ENCODE measurements around the gene MYO6. TPM values are rescaled to one million over a fixed set of nuclear protein-coding genes. Genes with fewer than 3 reads are reported as not detected.

MYO6 gene
- total RNA-seq, 2 donors from 2014 or later = 3.6 to 5.9 TPM

- H3K36me3 ChIP-seq = peaks cover 22% of the 10 kb centered on the region
- no peak for DNase-seq (ENCODE audit: low spot score)
- H3K4me3 ChIP-seq = no peak overlapping the region
- H3K27ac ChIP-seq = no peak overlapping the region
- no peaks in the 10 kb centered on the region for H3K27me3 ChIP-seq
- no peaks in the 10 kb centered on the region for H3K9me3 ChIP-seq
- TF ChIP-seq CTCF (IDR thresholded peaks at IDR 0.05) = no peak
- no peaks in the 10 kb centered on the region for H3K4me1 ChIP-seq
Observed at GRCh38 chr6:75863784-75864183, 114.7 kb downstream of the MYO6 start.

- peaks cover 22% of the 10 kb centered on the region for H3K36me3 ChIP-seq
- no peak for DNase-seq (ENCODE audit: low spot score)
- no peak for TF ChIP-seq CTCF (IDR thresholded peaks at IDR 0.05)
- no peaks in the 10 kb centered on the region for H3K4me1 ChIP-seq
- H3K27me3 ChIP-seq = no peaks in the 10 kb centered on the region
- H3K27ac ChIP-seq = no peak overlapping the region
- H3K9me3 ChIP-seq = no peaks in the 10 kb centered on the region
- H3K4me3 ChIP-seq = no peak overlapping the region
Observed at GRCh38 chr6:75864446-75864845, 115.4 kb downstream of the MYO6 start.

GRCh38 chr6:75870389-75870788 lies 121.3 kb downstream of the MYO6 start:
- DNase-seq (ENCODE audit: low spot score) = no peak

GRCh38 chr6:75874224-75874623 lies 125.2 kb downstream of the MYO6 start:
- no peak overlapping the region for H3K27ac ChIP-seq
- no peaks in the 10 kb centered on the region for H3K4me1 ChIP-seq
- peaks cover 7% of the 10 kb centered on the region for H3K36me3 ChIP-seq
- H3K4me3 ChIP-seq = no peak overlapping the region
- no peak for DNase-seq (ENCODE audit: low spot score)
- H3K9me3 ChIP-seq = no peaks in the 10 kb centered on the region
- no peaks in the 10 kb centered on the region for H3K27me3 ChIP-seq
- TF ChIP-seq CTCF (IDR thresholded peaks at IDR 0.05) = no peak

More at GRCh38 chr6:75870389-75870788, 121.3 kb downstream of the MYO6 start:
- Histone ChIP-seq H3K9me3 (no peaks in the 10 kb centered on the region), H3K36me3 (peaks cover 19% of the 10 kb centered on the region), H3K27ac (no peak overlapping the region), H3K4me3 (no peak overlapping the region), H3K4me1 (no peaks in the 10 kb centered on the region), H3K27me3 (no peaks in the 10 kb centered on the region)
- TF ChIP-seq CTCF (IDR thresholded peaks at IDR 0.05) = no peak

GRCh38 chr6:75876152-75876551 lies 127.1 kb downstream of the MYO6 start:
- Histone ChIP-seq H3K4me3 (no peak overlapping the region), H3K36me3 (peaks cover 8% of the 10 kb centered on the region)

More at GRCh38 chr6:75876152-75876551, 127.1 kb downstream of the MYO6 start:
- DNase-seq (ENCODE audit: low spot score) = no peak
- Histone ChIP-seq H3K9me3 (no peaks in the 10 kb centered on the region), H3K27ac (no peak overlapping the region), H3K4me1 (no peaks in the 10 kb centered on the region), H3K27me3 (no peaks in the 10 kb centered on the region)
- TF ChIP-seq CTCF (IDR thresholded peaks at IDR 0.05) = no peak

All from right atrium auricular region (tissue), 2 donors.